ENCODE measurements around the gene SEL1L3. TPM values are rescaled to one million over a fixed set of nuclear protein-coding genes. Genes with fewer than 3 reads are reported as not detected.

The SEL1L3 gene
- total RNA-seq, 2 experiments from 2014 or later: 180 to 313 TPM

- BruUV-seq (replicated peaks): TSS peak; percentile 7
- ChIA-PET CTCF (ENCODE audit: unreplicated experiment) (no interaction called here), POLR2A (interaction anchor here (1.3 kb wide), 1 partner anchor 57 kb away, joined by 4 read pairs; no protein-coding TSS in a partner anchor)
- intact Hi-C loops (cut with micrococcal nuclease; ENCODE audit: unreplicated experiment): no loop called here
- Histone ChIP-seq H3K79me2 (ENCODE audit: insufficient read depth, low read depth, low read length) (no peaks in the 10 kb centered on the region), H3K27ac (ENCODE audit: low read depth, low read length, poor library complexity, severe bottlenecking) (no peak overlapping the region), H2AFZ (ENCODE audit: low read length) (no peak overlapping the region), H3K9me3 (ENCODE audit: low read length) (no peaks in the 10 kb centered on the region), H4K20me1 (ENCODE audit: insufficient read depth, low read length) (no peaks in the 10 kb centered on the region), H3K4me2 (ENCODE audit: low read length) (no peak overlapping the region), H3K4me3 (ENCODE audit: low read depth, low read length, poor library complexity, severe bottlenecking) (no peak overlapping the region), H3K9me2 (ENCODE audit: insufficient read depth, low read length) (no peaks in the 10 kb centered on the region), H3K4me1 (ENCODE audit: insufficient read depth, low read length, poor library complexity, severe bottlenecking) (no peaks in the 10 kb centered on the region), H3K36me3 (ENCODE audit: insufficient read depth, low read length) (peaks cover 99% of the 10 kb centered on the region)
- peak; percentile 13 for DNase-seq (ENCODE audit: low spot score)
- no peak for TF ChIP-seq EZH2phosphoT487 (IDR thresholded peaks at IDR 0.05; ENCODE audit: borderline replicate concordance, low read depth, low read length)
- TF ChIP-seq CTCF (conservative IDR thresholded peaks at IDR 0.05; ENCODE audit: low read length): no peak
Measured at GRCh38 chr4:25801594-25801993, 61.2 kb downstream of the SEL1L3 start.

GRCh38 chr4:25800245-25800644, 62.5 kb downstream of the SEL1L3 start:
- Histone ChIP-seq H3K4me1 (ENCODE audit: insufficient read depth, low read length, poor library complexity, severe bottlenecking) (no peaks in the 10 kb centered on the region), H3K9me3 (ENCODE audit: low read length) (no peaks in the 10 kb centered on the region), H3K27ac (ENCODE audit: low read depth, low read length, poor library complexity, severe bottlenecking) (no peak overlapping the region), H3K36me3 (ENCODE audit: insufficient read depth, low read length) (peaks cover 99% of the 10 kb centered on the region), H3K4me3 (ENCODE audit: low read depth, low read length, poor library complexity, severe bottlenecking) (no peak overlapping the region), H3K79me2 (ENCODE audit: insufficient read depth, low read depth, low read length) (no peaks in the 10 kb centered on the region), H4K20me1 (ENCODE audit: insufficient read depth, low read length) (no peaks in the 10 kb centered on the region), H3K4me2 (ENCODE audit: low read length) (no peak overlapping the region), H3K9me2 (ENCODE audit: insufficient read depth, low read length) (no peaks in the 10 kb centered on the region), H2AFZ (ENCODE audit: low read length) (no peak overlapping the region)
- BruUV-seq (replicated peaks): TSS peak; percentile 22
- intact Hi-C loops (cut with micrococcal nuclease; ENCODE audit: unreplicated experiment): no loop called here
- POLR2A ChIA-PET: interaction anchor here (0.7 to 1.3 kb wide), 4 partner anchors 31 to 260 kb away, joined by 3 to 4 read pairs (median 4); no protein-coding TSS in a partner anchor
- CTCF ChIA-PET (ENCODE audit: unreplicated experiment): no interaction called here
- TF ChIP-seq CTCF (conservative IDR thresholded peaks at IDR 0.05; ENCODE audit: low read length) (no peak), EZH2phosphoT487 (IDR thresholded peaks at IDR 0.05; ENCODE audit: borderline replicate concordance, low read depth, low read length) (no peak)
- no peak for DNase-seq (ENCODE audit: low spot score)

GRCh38 chr4:25799522-25799921, 63.3 kb downstream of the SEL1L3 start:
- intact Hi-C loops (cut with micrococcal nuclease; ENCODE audit: unreplicated experiment): no loop called here
- ChIA-PET CTCF (ENCODE audit: unreplicated experiment) (no interaction called here), POLR2A (interaction anchor here (0.6 to 0.7 kb wide), 2 partner anchors 141 to 275 kb away, joined by 3 read pairs; no protein-coding TSS in a partner anchor)
- no peak for DNase-seq (ENCODE audit: low spot score)
- no peak overlapping the region for H3K4me3 ChIP-seq (ENCODE audit: low read depth, low read length, poor library complexity, severe bottlenecking)
- H3K9me2 ChIP-seq (ENCODE audit: insufficient read depth, low read length): no peaks in the 10 kb centered on the region
- H3K9me3 ChIP-seq (ENCODE audit: low read length): no peaks in the 10 kb centered on the region
- no TSS peak for BruUV-seq (replicated peaks)
- H4K20me1 ChIP-seq (ENCODE audit: insufficient read depth, low read length): no peaks in the 10 kb centered on the region
- H2AFZ ChIP-seq (ENCODE audit: low read length): no peak overlapping the region
- no peak for TF ChIP-seq EZH2phosphoT487 (IDR thresholded peaks at IDR 0.05; ENCODE audit: borderline replicate concordance, low read depth, low read length)
- TF ChIP-seq CTCF (conservative IDR thresholded peaks at IDR 0.05; ENCODE audit: low read length): no peak
- no peaks in the 10 kb centered on the region for H3K79me2 ChIP-seq (ENCODE audit: insufficient read depth, low read depth, low read length)
- no peaks in the 10 kb centered on the region for H3K4me1 ChIP-seq (ENCODE audit: insufficient read depth, low read length, poor library complexity, severe bottlenecking)
- peaks cover 99% of the 10 kb centered on the region for H3K36me3 ChIP-seq (ENCODE audit: insufficient read depth, low read length)
- no peak overlapping the region for H3K27ac ChIP-seq (ENCODE audit: low read depth, low read length, poor library complexity, severe bottlenecking)
- H3K4me2 ChIP-seq (ENCODE audit: low read length): no peak overlapping the region

All from OCI-LY7 (cell line).